HG02759 (cell line): Measurements from ENCODE around the gene DIABLO.

ENCODE experiments used
- ATAC-seq: cut with Tn5 transposase; IDR thresholded peaks from one replicate; pipeline ENCODE4 v1.9.1; 2021; ENCODE audit warnings: mild to moderate bottlenecking, moderate library complexity; ENCODE audit not compliant: unreplicated experiment

Gene DIABLO

DNA sequence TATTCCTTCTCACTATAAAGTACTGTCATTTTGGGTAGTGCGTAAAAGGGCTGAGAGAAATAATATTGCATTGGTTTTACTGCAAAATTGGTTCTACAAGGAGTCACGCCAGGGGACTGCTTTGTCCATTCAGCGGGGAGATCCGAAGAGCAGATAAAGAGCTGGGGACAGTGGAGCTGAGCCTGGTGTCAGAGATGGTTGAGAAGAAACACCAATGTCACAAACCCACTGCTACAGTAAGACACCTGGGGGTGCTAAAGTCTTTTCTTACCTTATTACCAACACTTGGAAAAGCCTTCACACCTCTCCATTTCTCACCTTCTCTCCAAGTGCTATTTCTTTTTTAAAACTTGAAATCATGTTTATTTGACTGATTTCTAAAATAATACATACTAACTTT, 66.0 kb downstream of the DIABLO start:
- ATAC-seq, result no peak

DNA sequence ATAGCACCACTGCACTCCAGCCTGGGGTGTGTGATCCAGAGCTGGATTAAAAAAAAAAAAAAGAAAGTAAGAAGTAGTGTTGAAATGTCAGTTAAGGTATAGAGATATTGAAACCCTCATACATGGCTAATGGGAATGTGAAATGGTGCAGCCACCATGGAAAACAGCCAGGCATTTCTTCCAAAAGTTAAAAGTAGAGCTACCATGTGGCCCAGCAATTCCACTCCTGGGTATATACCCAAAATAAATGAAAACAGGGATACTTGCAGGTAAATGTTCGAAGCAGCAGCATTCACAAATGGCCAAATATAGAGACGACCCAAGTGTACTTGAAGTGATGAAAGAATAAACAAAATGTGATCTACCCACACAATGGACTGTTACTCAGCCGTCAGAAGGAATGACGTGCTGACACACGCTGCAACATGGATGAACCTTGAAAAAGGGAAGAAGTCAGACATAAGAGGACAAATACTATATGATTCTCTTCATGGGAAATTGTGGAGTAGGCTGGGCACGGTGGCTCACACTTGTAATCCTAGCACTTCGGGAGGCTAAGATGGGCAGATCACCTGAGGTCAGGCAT, 67.1 kb downstream of the DIABLO start:
- ATAC-seq, result no peak
